Right renal pelvis (tissue), 4 donors: ENCODE data around the gene ATXN1. TPM values are rescaled to one million over a fixed set of nuclear protein-coding genes. Genes with fewer than 3 reads are reported as not detected.
"Not testable (repeated sequence)": the region's sequence is repeated elsewhere in the genome, so short reads cannot be mapped to it uniquely, and the experiment has no call there.

Source experiments
- DNase-seq, 4 donors: peaks; one replicate each; pipeline ENCODE4 v3.0.0-alpha.2; 2013; ENCODE audit warnings: low read depth in 4 of 4, low spot score in 3 of 4, missing footprints in 1 of 4
- polyA plus RNA-seq, 4 donors: library from polyadenylated mRNA; unstranded; fragments of 120-200 nt; gene quantifications; one replicate each; pipeline ENCODE4 v1.2.1, GENCODE V29; 2013; ENCODE audit not compliant: insufficient read length in 4 of 4

The ATXN1 gene
- polyA plus RNA-seq, 4 donors: 17.2 to 22.0 (median 20.8) TPM

DNA sequence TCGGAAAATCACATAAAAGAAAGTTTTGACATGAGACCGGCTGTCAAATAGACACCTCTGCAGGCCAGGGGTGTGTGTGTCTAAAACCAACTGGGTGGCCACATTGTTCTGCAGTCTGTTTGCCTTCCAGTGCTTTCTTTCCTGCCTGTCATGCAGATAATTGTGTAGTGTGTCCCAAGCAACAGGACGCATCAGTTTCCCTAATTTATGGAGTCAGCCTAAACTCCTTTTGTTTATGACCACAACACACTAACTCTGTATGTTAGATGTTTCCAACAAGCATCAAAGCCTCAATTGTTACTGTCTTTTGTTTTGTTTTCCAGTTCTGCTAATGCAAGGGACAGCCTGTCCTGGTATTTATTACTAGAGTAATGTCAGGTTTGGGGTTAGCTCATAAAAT is 205.7 kb downstream of the ATXN1 start:
- no peak for DNase-seq

- DNase-seq: no peak
These were observed 207.7 kb downstream of the ATXN1 start for GRCh38 chr6:16553531-16553930.

DNA sequence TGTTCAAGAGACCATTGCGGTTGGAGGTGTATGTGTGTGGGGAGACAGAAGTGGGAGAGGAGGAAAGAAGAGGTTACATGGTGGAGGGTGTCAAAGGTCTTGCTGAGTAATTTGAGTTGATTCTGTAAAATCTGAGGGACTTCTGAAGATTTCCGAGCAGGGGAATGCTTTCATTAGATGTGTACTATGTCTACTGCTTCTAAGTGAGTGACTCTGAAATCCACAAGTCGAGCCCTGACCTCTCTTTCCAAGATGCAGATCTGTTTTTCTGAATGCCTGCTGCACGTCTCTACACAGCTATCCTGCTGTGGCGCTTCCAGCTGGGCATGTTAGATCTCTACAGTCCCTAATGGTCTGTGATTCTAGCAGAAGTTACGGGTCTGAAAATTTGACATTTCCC is 209.8 kb downstream of the ATXN1 start:
- DNase-seq: no peak

DNA sequence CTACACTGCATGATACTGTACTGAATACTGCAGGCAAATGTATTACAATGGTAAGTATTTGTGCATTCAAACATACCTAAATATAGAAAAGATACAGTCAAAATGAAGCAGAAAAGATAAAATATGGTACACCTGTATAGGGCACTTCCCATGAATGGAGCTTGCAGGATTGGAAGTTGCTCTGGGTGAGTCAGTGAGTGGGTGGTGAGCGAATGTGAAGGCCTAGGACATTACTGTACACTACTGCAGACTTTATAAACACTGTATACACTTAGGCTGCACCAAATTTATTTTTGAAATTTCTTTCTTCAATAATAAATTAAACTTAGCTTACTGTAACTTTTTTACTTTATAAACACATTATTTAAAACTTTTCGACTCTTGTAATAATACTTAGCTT is 213.1 kb downstream of the ATXN1 start:
- DNase-seq: no peak

- no peak for DNase-seq
These were observed 213.7 kb downstream of the ATXN1 start for GRCh38 chr6:16547587-16547986.

DNA sequence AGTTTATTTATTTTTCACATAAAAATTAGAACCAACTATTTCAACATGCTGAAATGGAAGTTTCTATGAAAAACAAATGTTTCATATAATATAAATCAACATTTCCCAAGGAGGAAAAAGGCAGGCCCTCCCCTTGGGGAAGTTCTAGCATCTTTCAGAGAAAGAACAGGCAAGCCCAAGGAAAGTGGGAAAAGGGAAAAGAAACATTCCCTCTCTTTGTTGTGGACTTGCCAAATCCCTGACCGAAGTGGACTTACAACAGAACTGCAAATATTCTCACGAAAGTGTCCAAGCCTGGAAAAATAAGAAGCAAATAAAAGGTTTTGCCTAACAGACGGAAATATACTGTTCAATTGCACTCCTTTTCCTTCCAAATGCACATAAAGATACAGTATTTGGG is 214.4 kb downstream of the ATXN1 start:
- DNase-seq: no peak

GRCh38 chr6:16545382-16545781 is 215.9 kb downstream of the ATXN1 start:
- no peak for DNase-seq

GRCh38 chr6:16544521-16544920 is 216.7 kb downstream of the ATXN1 start:
- no peak for DNase-seq

- peak; percentile 39 to 68 (median 62) for DNase-seq
These were observed 217.3 kb downstream of the ATXN1 start for GRCh38 chr6:16544006-16544405.

DNA sequence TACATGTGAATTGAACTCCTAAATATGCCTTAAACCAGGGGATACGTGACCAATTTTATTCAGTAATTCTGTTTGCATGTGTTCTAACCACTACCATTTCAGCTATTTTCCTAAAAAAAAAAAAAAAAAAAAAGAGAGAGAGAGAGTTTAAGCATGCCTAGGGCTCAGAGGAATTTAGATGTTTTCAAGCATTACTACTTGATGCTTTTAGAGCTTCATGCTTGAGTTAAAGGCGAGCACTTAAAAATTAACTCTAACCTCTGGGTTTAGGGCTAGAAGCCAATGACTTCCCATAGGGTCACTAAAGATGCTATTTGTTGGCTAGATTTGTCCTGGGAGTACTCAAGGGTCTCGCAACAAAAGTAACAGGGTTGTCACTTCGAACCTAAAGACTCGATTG is 217.7 kb downstream of the ATXN1 start:
- no peak for DNase-seq

DNA sequence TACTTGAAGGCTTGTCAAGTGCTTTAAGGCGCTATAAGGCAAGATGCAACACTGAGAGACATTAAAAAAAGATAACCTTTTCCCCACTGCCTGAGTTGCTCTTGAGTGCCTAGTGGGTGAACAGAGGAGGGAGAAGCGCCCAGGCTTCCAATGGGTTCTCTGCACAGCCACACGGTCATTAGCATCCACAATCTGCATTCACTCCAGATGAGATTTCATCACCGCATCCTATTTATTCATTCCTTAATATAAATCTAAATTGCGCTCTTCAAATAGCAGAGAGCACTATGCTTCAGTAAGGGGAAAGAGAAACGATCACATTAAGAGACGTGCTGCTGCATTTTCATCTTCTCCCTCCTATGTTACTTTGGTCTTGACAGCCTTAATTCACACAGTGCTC is 219.2 kb downstream of the ATXN1 start:
- DNase-seq: no peak

DNA sequence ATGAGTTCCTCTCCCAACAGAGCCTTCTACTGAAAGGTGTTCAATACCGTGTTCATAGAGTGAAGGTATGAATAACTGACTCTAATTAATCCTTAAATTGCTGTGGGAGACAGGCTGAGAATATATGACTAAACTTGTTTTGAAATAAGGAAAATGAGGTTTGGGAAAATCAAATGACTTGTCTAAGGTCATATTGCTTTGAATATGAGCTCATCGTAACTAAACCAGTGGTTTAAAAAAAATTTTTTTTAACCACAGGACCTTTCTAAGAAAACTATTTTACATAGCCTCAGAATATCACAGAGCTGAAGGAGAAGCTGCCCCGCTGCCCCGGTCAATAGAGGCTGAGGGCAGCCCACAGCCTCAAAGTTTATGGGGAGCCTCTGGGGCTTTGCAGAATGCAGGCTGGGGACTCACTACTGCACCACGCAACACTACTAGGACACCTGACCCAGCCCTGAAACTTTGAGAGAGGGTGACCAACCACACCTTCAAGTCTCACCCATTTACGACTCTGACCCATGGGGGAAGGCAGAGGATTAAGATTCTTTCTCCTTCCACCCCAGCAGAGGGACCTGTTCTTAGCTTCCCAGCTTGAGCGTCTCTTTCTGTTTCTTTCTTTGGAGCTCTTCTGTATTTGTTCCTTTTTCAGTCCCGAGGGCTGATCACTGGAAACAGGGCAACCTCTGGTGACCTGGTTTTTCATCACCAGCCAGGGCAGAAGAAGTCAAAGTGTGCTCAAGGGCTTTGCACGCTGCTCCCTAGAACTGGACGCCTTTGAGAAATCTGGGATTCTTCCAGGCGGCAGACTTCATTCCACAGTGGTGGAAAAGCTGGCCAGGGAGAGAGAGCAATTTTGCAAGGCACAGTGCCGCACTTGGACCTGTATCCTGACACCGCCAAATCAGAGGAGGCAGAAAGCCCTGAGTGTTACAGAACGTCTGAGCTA is 220.2 kb downstream of the ATXN1 start:
- DNase-seq: no peak

DNA sequence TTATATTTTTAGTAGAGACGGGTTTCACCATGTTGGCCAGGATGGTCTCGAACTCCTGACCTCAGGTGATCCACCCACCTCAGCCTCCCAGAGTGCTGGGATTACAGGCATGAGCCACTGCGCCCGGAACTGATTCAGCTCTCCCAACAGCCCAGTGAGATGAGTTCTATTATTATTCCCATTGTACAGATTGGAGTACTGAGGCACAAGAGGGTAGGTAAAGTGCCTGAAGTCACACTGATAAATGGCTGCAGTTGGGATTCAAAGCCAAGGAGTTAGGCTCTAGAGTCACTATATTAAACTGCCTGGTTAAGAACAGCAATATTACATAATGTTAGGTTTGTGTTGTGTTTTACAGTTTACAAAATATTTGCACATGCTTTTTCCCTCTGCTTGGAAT is 220.9 kb downstream of the ATXN1 start:
- not testable (repeated sequence) for DNase-seq

GRCh38 chr6:16539086-16539931 is 222.0 kb downstream of the ATXN1 start:
- DNase-seq: no peak

DNA sequence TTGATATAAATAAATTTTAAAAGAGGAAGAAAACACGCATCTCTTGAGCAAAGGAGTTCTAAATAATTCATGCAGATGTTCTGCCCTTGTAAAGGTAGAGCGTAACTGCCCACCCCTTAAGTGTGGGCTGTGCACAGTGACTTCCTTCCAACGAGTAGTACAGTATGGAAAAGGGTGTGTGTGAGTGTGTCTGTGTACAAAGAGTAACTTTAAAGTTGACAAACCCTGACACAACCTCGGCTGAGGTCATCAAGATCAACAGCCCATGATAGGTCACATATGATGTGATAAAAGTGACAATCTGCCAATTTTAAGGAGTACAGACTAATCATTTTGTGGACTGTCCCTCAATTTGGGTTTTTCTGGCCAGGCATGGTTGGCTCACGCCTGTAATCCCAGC is 225.7 kb downstream of the ATXN1 start:
- DNase-seq: no peak

- no peak for DNase-seq
These were observed 227.5 kb downstream of the ATXN1 start for GRCh38 chr6:16533721-16534136.

GRCh38 chr6:16533210-16533609 is 228.1 kb downstream of the ATXN1 start:
- DNase-seq: no peak

GRCh38 chr6:16527691-16528090 is 233.6 kb downstream of the ATXN1 start:
- DNase-seq: no peak

- no peak for DNase-seq
These were observed 236.9 kb downstream of the ATXN1 start for GRCh38 chr6:16524380-16524707.

GRCh38 chr6:16523606-16524379 is 237.5 kb downstream of the ATXN1 start:
- DNase-seq: no peak

GRCh38 chr6:16522937-16523336 is 238.3 kb downstream of the ATXN1 start:
- no peak for DNase-seq
